BJ (cell line): ENCODE measurements around the gene FRMD4A. TPM values are rescaled to one million over a fixed set of nuclear protein-coding genes. Genes with fewer than 3 reads are reported as not detected.

Experiments used
- CTCF ChIA-PET: fragments of 350-600 bp; formaldehyde crosslinking; extraction: SDS; loops from one replicate; lab custom pipeline; 2021; ENCODE audit warnings: antibody characterized with exemption, inconsistent platforms; lab: Yijun Ruan, JAX
- POLR2A ChIA-PET: fragments of 300-600 bp; sonication (Branson Sonifier 250); formaldehyde crosslinking; extraction: SDS; loops from one replicate; lab custom pipeline; 2021; ENCODE audit warnings: antibody characterized with exemption; lab: Charles Lee
- DNase-seq: peaks from one replicate; pipeline ENCODE4 v3.0.0-alpha.2; 2011; ENCODE audit warnings: low read depth
- H3K27me3 ChIP-seq: 2 replicates; pipeline ENCODE4 v1.6.0; 2011; ENCODE audit warnings: low read length; ENCODE audit not compliant: control insufficient read depth, insufficient read depth
- H3K36me3 ChIP-seq: 2 replicates; pipeline ENCODE4 v1.5.1; 2011; ENCODE audit warnings: low read length; ENCODE audit not compliant: control insufficient read depth, insufficient read depth
- H3K4me3 ChIP-seq: 2 replicates; pipeline ENCODE4 v1.5.1; 2011; ENCODE audit warnings: low read depth, mild to moderate bottlenecking, control low read depth, low read length
- polyA plus RNA-seq: library from polyadenylated mRNA; depleted of rRNA; stranded (reverse); fragments of >200 nt; gene quantifications from 2 replicates; pipeline ENCODE4 v1.2.3, GENCODE V29; 2011
- TF ChIP-seq, protein P1 (sequence below): IDR thresholded peaks from 2 replicates; pipeline ENCODE4 v1.5.1; 2011; ENCODE audit warnings: low read depth, mild to moderate bottlenecking, control low read depth, inconsistent platforms, low read length, moderate library complexity; ENCODE audit not compliant: insufficient read depth

Gene FRMD4A
- polyA plus RNA-seq, 1 experiment, result 31.6 TPM

- ChIA-PET POLR2A (no interaction called here), CTCF (interaction anchor here (0.5 to 1.2 kb wide), 2 partner anchors 8 to 1192 kb away, joined by 3 read pairs; no protein-coding TSS in a partner anchor)
- Histone ChIP-seq H3K27me3 (no peaks in the 10 kb centered on the region), H3K36me3 (no peaks in the 10 kb centered on the region), H3K4me3 (no peak overlapping the region)
- TF ChIP-seq, protein P1, sequence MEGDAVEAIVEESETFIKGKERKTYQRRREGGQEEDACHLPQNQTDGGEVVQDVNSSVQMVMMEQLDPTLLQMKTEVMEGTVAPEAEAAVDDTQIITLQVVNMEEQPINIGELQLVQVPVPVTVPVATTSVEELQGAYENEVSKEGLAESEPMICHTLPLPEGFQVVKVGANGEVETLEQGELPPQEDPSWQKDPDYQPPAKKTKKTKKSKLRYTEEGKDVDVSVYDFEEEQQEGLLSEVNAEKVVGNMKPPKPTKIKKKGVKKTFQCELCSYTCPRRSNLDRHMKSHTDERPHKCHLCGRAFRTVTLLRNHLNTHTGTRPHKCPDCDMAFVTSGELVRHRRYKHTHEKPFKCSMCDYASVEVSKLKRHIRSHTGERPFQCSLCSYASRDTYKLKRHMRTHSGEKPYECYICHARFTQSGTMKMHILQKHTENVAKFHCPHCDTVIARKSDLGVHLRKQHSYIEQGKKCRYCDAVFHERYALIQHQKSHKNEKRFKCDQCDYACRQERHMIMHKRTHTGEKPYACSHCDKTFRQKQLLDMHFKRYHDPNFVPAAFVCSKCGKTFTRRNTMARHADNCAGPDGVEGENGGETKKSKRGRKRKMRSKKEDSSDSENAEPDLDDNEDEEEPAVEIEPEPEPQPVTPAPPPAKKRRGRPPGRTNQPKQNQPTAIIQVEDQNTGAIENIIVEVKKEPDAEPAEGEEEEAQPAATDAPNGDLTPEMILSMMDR, result no peak
- no peak for DNase-seq
Measured at GRCh38 chr10:13839030-13839429, 491.7 kb downstream of the FRMD4A start.

DNA sequence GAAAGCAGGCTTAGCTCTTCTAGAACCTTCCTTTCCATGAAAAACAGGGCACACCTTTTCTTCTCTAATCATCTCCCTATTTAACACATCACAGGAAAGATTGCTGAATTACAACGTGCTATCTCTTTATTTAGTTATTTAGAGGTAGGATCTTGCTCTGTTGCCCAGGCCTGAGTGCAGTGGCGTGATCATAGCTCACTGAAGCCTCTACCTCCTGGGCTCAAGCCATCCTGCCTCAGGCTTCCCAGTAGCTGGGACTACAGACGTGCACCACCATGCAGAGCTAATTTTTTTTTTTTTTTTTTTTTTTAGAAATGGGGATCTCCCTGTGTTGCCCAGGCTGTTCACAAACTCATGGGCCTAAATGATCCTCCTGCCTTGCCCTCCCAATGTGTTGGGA lies 492.8 kb downstream of the FRMD4A start:
- ChIA-PET POLR2A (no interaction called here), CTCF (interaction anchor here (0.6 kb wide), 1 partner anchor 85 kb away, joined by 3 read pairs; no protein-coding TSS in a partner anchor)
- Histone ChIP-seq H3K27me3 (no peaks in the 10 kb centered on the region), H3K4me3 (no peak overlapping the region), H3K36me3 (no peaks in the 10 kb centered on the region)
- TF ChIP-seq, protein P1, result no peak
- DNase-seq, result no peak

GRCh38 chr10:13834581-13835286 lies 496.0 kb downstream of the FRMD4A start:
- TF ChIP-seq, protein P1, result no peak
- DNase-seq, result no peak
- Histone ChIP-seq H3K27me3 (no peaks in the 10 kb centered on the region), H3K4me3 (no peak overlapping the region), H3K36me3 (no peaks in the 10 kb centered on the region)
- CTCF ChIA-PET, result interaction anchor here (0.5 kb wide), 1 partner anchor 156 kb away, joined by 3 read pairs; no protein-coding TSS in a partner anchor
- POLR2A ChIA-PET, result no interaction called here

GRCh38 chr10:13831711-13832141 lies 499.0 kb downstream of the FRMD4A start:
- Histone ChIP-seq H3K36me3 (no peaks in the 10 kb centered on the region), H3K4me3 (no peak overlapping the region), H3K27me3 (no peaks in the 10 kb centered on the region)
- no peak for DNase-seq
- TF ChIP-seq, protein P1, result no peak
- POLR2A ChIA-PET, result no interaction called here
- CTCF ChIA-PET, result interaction anchor here (1.0 kb wide), 2 partner anchors 54 to 436 kb away, joined by 3 read pairs; no protein-coding TSS in a partner anchor

DNA sequence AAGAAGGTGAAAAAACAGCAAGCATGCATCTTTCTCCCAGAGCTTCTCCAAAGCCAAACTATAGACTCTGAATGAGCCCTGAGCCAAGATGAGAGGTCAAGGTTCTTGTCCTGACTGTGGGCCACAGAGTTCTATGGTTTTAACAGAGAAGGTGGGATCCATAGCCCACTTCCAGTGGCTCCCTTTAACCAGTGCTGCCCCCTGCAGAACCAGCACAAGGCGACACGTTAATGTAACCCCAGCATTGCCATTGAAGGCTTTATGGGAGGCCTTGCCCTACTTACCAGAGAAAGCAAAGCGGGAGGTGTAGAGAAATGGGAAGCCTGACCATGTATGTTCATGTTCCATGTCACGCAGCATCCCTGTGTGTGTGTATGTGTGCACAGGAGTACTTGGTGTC lies 500.3 kb downstream of the FRMD4A start:
- Histone ChIP-seq H3K27me3 (no peaks in the 10 kb centered on the region), H3K36me3 (no peaks in the 10 kb centered on the region), H3K4me3 (no peak overlapping the region)
- POLR2A ChIA-PET, result no interaction called here
- TF ChIP-seq, protein P1, result no peak
- DNase-seq, result no peak
- CTCF ChIA-PET, result interaction anchor here (0.9 kb wide), 1 partner anchor 9 kb away, joined by 3 read pairs; no protein-coding TSS in a partner anchor
